Erythroblast (primary cell): ENCODE data around the gene RNASE7.

Experiments used
- GATA1 ChIP-seq: IDR thresholded peaks from 2 replicates; pipeline ENCODE4 v1.6.1; 2011; ENCODE audit warnings: low read depth, mild to moderate bottlenecking, control low read depth, low read length, moderate library complexity
- POLR2A ChIP-seq: IDR thresholded peaks from 2 replicates; pipeline ENCODE4 v1.6.1; 2011; ENCODE audit warnings: mild to moderate bottlenecking, low read length

GRCh38 chr14:21039585-21040369 is 2.4 kb upstream of the RNASE7 start:
- TF ChIP-seq POLR2A, result no peak
- no peak for TF ChIP-seq GATA1
